PC-3 (cell line): Measurements from ENCODE around the gene CGNL1. TPM values are rescaled to one million over a fixed set of nuclear protein-coding genes. Genes with fewer than 3 reads are reported as not detected.

Source experiments
- ATAC-seq: fragments of 200-7000 bp; cut with Tn5 transposase; 2 replicates; pipeline ENCODE4 v1.9.1; 2020; ENCODE audit warnings: mild to moderate bottlenecking, moderate library complexity
- BruUV-seq: library from RNA; stranded (reverse); fragments of 400-500 nt; replicated peaks from 2 replicates; lab custom pipeline; 2021; lab: Mats Ljungman, UMichigan
- CTCF ChIA-PET: fragments of 300-600 bp; sonication (Branson Sonifier 250); formaldehyde crosslinking; loops from one replicate; lab custom pipeline; 2022; ENCODE audit warnings: antibody characterized with exemption; lab: Charles Lee
- POLR2A ChIA-PET: fragments of 300-600 bp; sonication (Branson Sonifier 250); formaldehyde crosslinking; loops from one replicate; lab custom pipeline; 2022; ENCODE audit warnings: antibody characterized with exemption; ENCODE audit not compliant: unreplicated experiment; lab: Charles Lee
- DNase-seq: peaks from one replicate; pipeline ENCODE4 v3.0.0-alpha.2; 2015
- H2AFZ ChIP-seq: fragments of 300-600 bp; sonication (generic); 2 replicates; pipeline ENCODE4 v1.6.0; 2016; ENCODE audit warnings: antibody characterized with exemption, low read length
- H3F3A ChIP-seq: fragments of 300-600 bp; sonication (generic); one replicate; pipeline ENCODE4 v1.6.0; 2017; ENCODE audit warnings: antibody characterized with exemption, low read length, control low read depth, mild to moderate bottlenecking; ENCODE audit not compliant: unreplicated experiment
- H3K27ac ChIP-seq: fragments of 300-600 bp; sonication (generic); 2 replicates; pipeline ENCODE4 v1.5.1; 2016; ENCODE audit warnings: mild to moderate bottlenecking, low read length
- H3K27me3 ChIP-seq: fragments of 300-600 bp; sonication (generic); 2 replicates; pipeline ENCODE4 v1.6.1; 2016; ENCODE audit warnings: low read length, mixed read lengths
- H3K36me3 ChIP-seq: fragments of 300-600 bp; sonication (generic); 2 replicates; pipeline ENCODE4 v1.6.1; 2016; ENCODE audit warnings: low read depth, mixed run types, low read length, mixed read lengths
- H3K4me1 ChIP-seq: fragments of 300-600 bp; sonication (generic); 2 replicates; pipeline ENCODE4 v1.5.1; 2016; ENCODE audit warnings: low read length; ENCODE audit not compliant: insufficient read depth
- H3K4me2 ChIP-seq: fragments of 300-600 bp; sonication (generic); 2 replicates; pipeline ENCODE4 v1.6.0; 2016; ENCODE audit warnings: low read length
- H3K4me3 ChIP-seq: fragments of 300-600 bp; sonication (generic); 2 replicates; pipeline ENCODE4 v1.5.1; 2016; ENCODE audit warnings: mild to moderate bottlenecking, low read length, mixed read lengths
- H3K79me2 ChIP-seq: fragments of 300-600 bp; sonication (generic); 2 replicates; pipeline ENCODE4 v1.6.1; 2017; ENCODE audit warnings: low read length, mixed read lengths
- H3K9ac ChIP-seq: fragments of 300-600 bp; sonication (generic); 2 replicates; pipeline ENCODE4 v1.6.0; 2016; ENCODE audit warnings: mild to moderate bottlenecking, low read length
- H3K9me2 ChIP-seq: fragments of 300-600 bp; sonication (generic); replicated peaks from 2 replicates; pipeline ENCODE4 v1.6.1; 2016; ENCODE audit warnings: mixed run types, low read length, mixed read lengths
- H3K9me3 ChIP-seq: fragments of 300-600 bp; sonication (generic); 2 replicates; pipeline ENCODE4 v1.6.1; 2016; ENCODE audit warnings: low read length, mixed read lengths
- H4K20me1 ChIP-seq: fragments of 300-600 bp; sonication (generic); 2 replicates; pipeline ENCODE4 v1.6.1; 2016; ENCODE audit warnings: low read length, mixed read lengths
- EZH2 ChIP-seq: fragments of 300-600 bp; sonication (generic); IDR thresholded peaks from one replicate; pipeline ENCODE4 v1.6.1; 2017; ENCODE audit warnings: antibody characterized with exemption, mild to moderate bottlenecking, low read length; ENCODE audit not compliant: unreplicated experiment
- EZH2phosphoT487 ChIP-seq: fragments of 300-600 bp; sonication (generic); IDR thresholded peaks from 2 replicates; pipeline ENCODE4 v1.6.1; 2018; ENCODE audit warnings: mild to moderate bottlenecking, antibody characterized with exemption, low read length, borderline replicate concordance
- intact Hi-C: fragments of 100-400 bp; cut with micrococcal nuclease; formaldehyde crosslinking; loops from 2 replicates; pipeline ENCODE4 v1.9.0; 2023
- total RNA-seq: library from RNA; depleted of rRNA; stranded (reverse); fragments of >200 nt; gene quantifications from 2 replicates; pipeline ENCODE4 v1.2.3, GENCODE V29; 2014
- TF ChIP-seq, protein P1 (sequence below): fragments of 300-600 bp; sonication (generic); conservative IDR thresholded peaks from 2 replicates; pipeline ENCODE4 v1.5.1; 2017; ENCODE audit warnings: antibody characterized with exemption, low read depth, mild to moderate bottlenecking, low read length

The CGNL1 gene
- total RNA-seq, 1 experiment from 2014 or later, result 0.66 TPM

DNA sequence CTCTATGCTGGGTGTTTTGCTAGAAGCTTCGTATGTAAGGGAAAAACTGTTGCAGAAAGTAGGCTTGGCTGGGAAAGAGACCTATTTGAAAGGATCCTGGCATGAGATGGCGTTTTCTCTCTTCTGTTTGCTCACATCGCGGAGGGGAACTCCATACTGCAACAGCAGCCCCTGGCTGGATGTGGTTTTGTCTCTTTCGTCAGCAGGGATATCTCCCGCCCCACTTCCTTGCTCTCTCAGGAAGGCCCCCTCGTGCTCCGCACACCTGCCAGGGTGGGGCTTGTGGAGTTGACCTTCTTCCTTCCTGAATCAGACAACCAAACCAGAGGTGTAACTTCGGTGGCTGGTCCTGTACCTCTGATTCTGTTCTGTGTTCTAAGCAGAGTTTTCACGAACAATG is 189.0 kb downstream of the CGNL1 start:
- no peaks in the 10 kb centered on the region for H3K36me3 ChIP-seq
- H3K4me2 ChIP-seq, result no peak overlapping the region

DNA sequence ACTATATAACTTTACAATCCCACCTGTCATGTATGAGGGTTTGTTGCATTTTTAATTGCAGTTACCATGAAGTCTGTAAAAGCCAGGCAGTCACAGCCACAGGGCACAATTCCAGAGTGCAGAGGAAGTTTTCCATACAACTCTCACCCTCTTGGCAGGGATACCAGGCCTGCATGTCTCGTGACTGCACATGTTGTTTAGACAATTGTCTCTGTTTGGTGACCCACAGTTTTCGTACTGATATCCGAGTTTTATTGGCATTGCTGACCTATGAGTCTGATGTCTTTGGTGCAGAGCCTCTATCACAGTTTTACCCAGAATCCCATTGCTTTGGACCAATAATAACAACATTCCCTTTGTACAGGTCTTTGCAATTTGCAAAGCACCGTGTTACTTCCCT is 190.5 kb downstream of the CGNL1 start:
- CTCF ChIA-PET, result no interaction called here
- POLR2A ChIA-PET, result no interaction called here

More for the DNA sequence above, 189.0 kb downstream of the CGNL1 start:
- ChIA-PET CTCF (interaction anchor here (0.6 kb wide), 1 partner anchor 46 kb away, joined by 3 read pairs; no protein-coding TSS in a partner anchor), POLR2A (no interaction called here)
- TF ChIP-seq, protein P1, sequence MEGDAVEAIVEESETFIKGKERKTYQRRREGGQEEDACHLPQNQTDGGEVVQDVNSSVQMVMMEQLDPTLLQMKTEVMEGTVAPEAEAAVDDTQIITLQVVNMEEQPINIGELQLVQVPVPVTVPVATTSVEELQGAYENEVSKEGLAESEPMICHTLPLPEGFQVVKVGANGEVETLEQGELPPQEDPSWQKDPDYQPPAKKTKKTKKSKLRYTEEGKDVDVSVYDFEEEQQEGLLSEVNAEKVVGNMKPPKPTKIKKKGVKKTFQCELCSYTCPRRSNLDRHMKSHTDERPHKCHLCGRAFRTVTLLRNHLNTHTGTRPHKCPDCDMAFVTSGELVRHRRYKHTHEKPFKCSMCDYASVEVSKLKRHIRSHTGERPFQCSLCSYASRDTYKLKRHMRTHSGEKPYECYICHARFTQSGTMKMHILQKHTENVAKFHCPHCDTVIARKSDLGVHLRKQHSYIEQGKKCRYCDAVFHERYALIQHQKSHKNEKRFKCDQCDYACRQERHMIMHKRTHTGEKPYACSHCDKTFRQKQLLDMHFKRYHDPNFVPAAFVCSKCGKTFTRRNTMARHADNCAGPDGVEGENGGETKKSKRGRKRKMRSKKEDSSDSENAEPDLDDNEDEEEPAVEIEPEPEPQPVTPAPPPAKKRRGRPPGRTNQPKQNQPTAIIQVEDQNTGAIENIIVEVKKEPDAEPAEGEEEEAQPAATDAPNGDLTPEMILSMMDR, result no peak
- TF ChIP-seq EZH2 (no peak), EZH2phosphoT487 (no peak)
- Histone ChIP-seq H3K9ac (no peak overlapping the region), H4K20me1 (no peaks in the 10 kb centered on the region), H3K4me3 (no peak overlapping the region), H3K4me1 (peaks cover 33% of the 10 kb centered on the region), H3K27me3 (no peaks in the 10 kb centered on the region), H3K27ac (0 out of 2 replicates have a peak overlapping the region, but pooled peaks have one; percentile 14), H2AFZ (peak overlapping the region; percentile 38; the same call in 1 of the 2 replicates), H3K9me2 (no peaks in the 10 kb centered on the region), H3K79me2 (no peaks in the 10 kb centered on the region), H3K9me3 (no peaks in the 10 kb centered on the region), H3F3A (no peaks in the 10 kb centered on the region)
- BruUV-seq, result no TSS peak
- peak; percentile 4 for DNase-seq
- no peak for ATAC-seq
- intact Hi-C loops, result no loop called here

DNA sequence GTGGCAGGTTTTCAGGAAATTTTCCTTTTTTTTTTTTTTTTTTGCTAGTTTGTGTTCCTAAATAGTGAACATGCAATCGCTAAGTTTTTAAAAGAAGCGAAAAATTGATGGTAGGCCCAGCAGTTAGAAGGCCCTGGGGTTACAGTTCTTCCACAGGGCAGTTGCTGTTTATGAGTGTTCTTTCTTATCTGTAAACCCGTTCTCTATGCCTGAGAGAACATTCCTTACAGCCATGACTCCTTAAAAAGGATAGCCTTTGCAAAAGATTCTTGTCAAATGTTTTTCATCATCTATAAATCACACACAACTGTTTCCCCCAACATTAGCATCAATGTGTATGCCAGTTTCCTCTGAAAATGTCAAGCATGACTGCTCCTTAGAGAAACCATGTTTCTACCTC is 191.6 kb downstream of the CGNL1 start:
- intact Hi-C loops, result no loop called here
- CTCF ChIA-PET, result no interaction called here
- TF ChIP-seq, protein P1, result no peak
- no peak for TF ChIP-seq EZH2
- no peak for TF ChIP-seq EZH2phosphoT487

More for the DNA sequence above, 190.5 kb downstream of the CGNL1 start:
- no peak overlapping the region for H2AFZ ChIP-seq
- intact Hi-C loops, result no loop called here
- H4K20me1 ChIP-seq, result no peaks in the 10 kb centered on the region
- no peaks in the 10 kb centered on the region for H3K9me2 ChIP-seq
- peaks cover 36% of the 10 kb centered on the region for H3K4me1 ChIP-seq
- BruUV-seq, result no TSS peak
- ATAC-seq, result peak; percentile 57
- no peaks in the 10 kb centered on the region for H3K36me3 ChIP-seq
- no peaks in the 10 kb centered on the region for H3F3A ChIP-seq
- no peaks in the 10 kb centered on the region for H3K9me3 ChIP-seq
- H3K4me3 ChIP-seq, result no peak overlapping the region
- TF ChIP-seq EZH2 (no peak), EZH2phosphoT487 (no peak)
- TF ChIP-seq, protein P1, result no peak
- no peak overlapping the region for H3K9ac ChIP-seq
- no peaks in the 10 kb centered on the region for H3K27me3 ChIP-seq
- H3K27ac ChIP-seq, result peak overlapping the region; percentile 6; the same call in 1 of the 2 replicates
- peak overlapping the region; percentile 21; the same call in 1 of the 2 replicates for H3K4me2 ChIP-seq
- peak; percentile 70 for DNase-seq
- no peaks in the 10 kb centered on the region for H3K79me2 ChIP-seq

More for the DNA sequence above, 191.6 kb downstream of the CGNL1 start:
- no peaks in the 10 kb centered on the region for H3K9me3 ChIP-seq
- peaks cover 35% of the 10 kb centered on the region for H3K4me1 ChIP-seq
- H3K4me2 ChIP-seq, result no peak overlapping the region
- H4K20me1 ChIP-seq, result no peaks in the 10 kb centered on the region
- no peak overlapping the region for H3K4me3 ChIP-seq
- H3F3A ChIP-seq, result no peaks in the 10 kb centered on the region
- DNase-seq (no peak), ATAC-seq (no peak)
- no TSS peak for BruUV-seq
- H3K9me2 ChIP-seq, result no peaks in the 10 kb centered on the region
- no peak overlapping the region for H2AFZ ChIP-seq
- H3K36me3 ChIP-seq, result no peaks in the 10 kb centered on the region
- no peaks in the 10 kb centered on the region for H3K27me3 ChIP-seq
- H3K9ac ChIP-seq, result no peak overlapping the region
- no peaks in the 10 kb centered on the region for H3K79me2 ChIP-seq
- no peak overlapping the region for H3K27ac ChIP-seq
- POLR2A ChIA-PET, result no interaction called here
